Panc1 (cell line): ENCODE measurements around the gene SRP68. TPM values are rescaled to one million over a fixed set of nuclear protein-coding genes. Genes with fewer than 3 reads are reported as not detected.

Experiments used
- ATAC-seq: fragments of 200-7000 bp; cut with Tn5 transposase; 2 replicates; pipeline ENCODE4 v1.9.1; 2020; ENCODE audit warnings: mild to moderate bottlenecking, moderate library complexity
- BruUV-seq: library from RNA; stranded (reverse); fragments of 400-500 nt; replicated peaks from 2 replicates; lab custom pipeline; 2021; lab: Mats Ljungman, UMichigan
- CTCF ChIA-PET: fragments of 300-600 bp; sonication (Branson Sonifier 250); formaldehyde crosslinking; loops from one replicate; lab custom pipeline; 2022; ENCODE audit warnings: antibody characterized with exemption; lab: Charles Lee
- POLR2A ChIA-PET: fragments of 300-600 bp; sonication (Branson Sonifier 250); formaldehyde crosslinking; loops from one replicate; lab custom pipeline; 2022; ENCODE audit warnings: antibody characterized with exemption; lab: Charles Lee
- DNase-seq: peaks from one replicate; pipeline ENCODE4 v3.0.0-alpha.2; 2010; ENCODE audit warnings: low read depth, low spot score
- H3K27ac ChIP-seq: 2 replicates; pipeline ENCODE4 v1.5.1; 2011; ENCODE audit warnings: mild to moderate bottlenecking, low read length, inconsistent platforms
- H3K27me3 ChIP-seq: fragments of 200-500 bp; sonication (Bioruptor generic); 2 replicates; pipeline ENCODE4 v1.6.0; 2014; ENCODE audit warnings: low read length, inconsistent platforms; ENCODE audit not compliant: control insufficient read depth, insufficient read depth
- H3K36me3 ChIP-seq: fragments of 200-500 bp; sonication (Bioruptor generic); 2 replicates; pipeline ENCODE4 v1.5.1; 2014; ENCODE audit warnings: inconsistent platforms, mild to moderate bottlenecking, low read length, moderate library complexity; ENCODE audit not compliant: control insufficient read depth, insufficient read depth
- H3K4me1 ChIP-seq: 2 replicates; pipeline ENCODE4 v1.5.1; 2011; ENCODE audit warnings: inconsistent platforms, mild to moderate bottlenecking, low read length, moderate library complexity; ENCODE audit not compliant: control insufficient read depth, insufficient read depth
- H3K4me3 ChIP-seq, 2 experiments: 2 replicates each; pipeline ENCODE4 v1.5.1; 2011 to 2012; ENCODE audit warnings: low read depth in 2 of 2, low read length in 2 of 2, mild to moderate bottlenecking in 2 of 2, inconsistent platforms in 1 of 2, moderate library complexity in 1 of 2
- H3K9me3 ChIP-seq: fragments of 200-500 bp; sonication (Bioruptor generic); 2 replicates; pipeline ENCODE4 v1.5.1; 2014; ENCODE audit warnings: low read depth, mild to moderate bottlenecking, inconsistent platforms, low read length, moderate library complexity; ENCODE audit not compliant: control insufficient read depth, insufficient read depth
- CTCF ChIP-seq: fragments of 450-650 bp; IDR thresholded peaks from 2 replicates; pipeline ENCODE4 v1.5.1; 2017; ENCODE audit warnings: mild to moderate bottlenecking
- POLR2AphosphoS5 ChIP-seq: IDR thresholded peaks from 2 replicates; pipeline ENCODE4 v1.6.1; 2012; ENCODE audit warnings: mild to moderate bottlenecking, low read depth, low read length, moderate library complexity
- REST ChIP-seq, 2 experiments: IDR thresholded peaks; 2 replicates each; pipeline ENCODE4 v1.6.1; 2011 to 2012; ENCODE audit warnings: low read depth in 2 of 2, control low read depth in 1 of 2, low read length in 1 of 2, mild to moderate bottlenecking in 1 of 2, moderate library complexity in 1 of 2; ENCODE audit not compliant: insufficient read depth in 1 of 2
- SIN3A ChIP-seq: IDR thresholded peaks from 2 replicates; pipeline ENCODE4 v1.6.1; 2012; ENCODE audit warnings: low read depth, mild to moderate bottlenecking, low read length, moderate library complexity, borderline replicate concordance; ENCODE audit not compliant: insufficient read depth
- TCF7L2 ChIP-seq: IDR thresholded peaks from 2 replicates; pipeline ENCODE4 v1.6.1; 2011; ENCODE audit warnings: mild to moderate bottlenecking, low read depth, low read length, inconsistent platforms
- in situ Hi-C: cut with HindIII; loops from 2 replicates; pipeline ENCODE4 v1.10.0; 2016; ENCODE audit warnings: low sequenced_read_pairs, low pct_unique_long_range_greater_than_20kb
- intact Hi-C: fragments of 100-400 bp; cut with micrococcal nuclease; formaldehyde crosslinking; loops from one replicate; pipeline ENCODE4 v1.10.0; 2022; ENCODE audit not compliant: unreplicated experiment
- total RNA-seq: library from RNA; stranded (reverse); gene quantifications from one replicate; pipeline ENCODE4 v1.2.1, GENCODE V29; 2021; ENCODE audit not compliant: unreplicated experiment

The SRP68 gene
- total RNA-seq, 1 experiment from 2014 or later: 100 TPM

DNA sequence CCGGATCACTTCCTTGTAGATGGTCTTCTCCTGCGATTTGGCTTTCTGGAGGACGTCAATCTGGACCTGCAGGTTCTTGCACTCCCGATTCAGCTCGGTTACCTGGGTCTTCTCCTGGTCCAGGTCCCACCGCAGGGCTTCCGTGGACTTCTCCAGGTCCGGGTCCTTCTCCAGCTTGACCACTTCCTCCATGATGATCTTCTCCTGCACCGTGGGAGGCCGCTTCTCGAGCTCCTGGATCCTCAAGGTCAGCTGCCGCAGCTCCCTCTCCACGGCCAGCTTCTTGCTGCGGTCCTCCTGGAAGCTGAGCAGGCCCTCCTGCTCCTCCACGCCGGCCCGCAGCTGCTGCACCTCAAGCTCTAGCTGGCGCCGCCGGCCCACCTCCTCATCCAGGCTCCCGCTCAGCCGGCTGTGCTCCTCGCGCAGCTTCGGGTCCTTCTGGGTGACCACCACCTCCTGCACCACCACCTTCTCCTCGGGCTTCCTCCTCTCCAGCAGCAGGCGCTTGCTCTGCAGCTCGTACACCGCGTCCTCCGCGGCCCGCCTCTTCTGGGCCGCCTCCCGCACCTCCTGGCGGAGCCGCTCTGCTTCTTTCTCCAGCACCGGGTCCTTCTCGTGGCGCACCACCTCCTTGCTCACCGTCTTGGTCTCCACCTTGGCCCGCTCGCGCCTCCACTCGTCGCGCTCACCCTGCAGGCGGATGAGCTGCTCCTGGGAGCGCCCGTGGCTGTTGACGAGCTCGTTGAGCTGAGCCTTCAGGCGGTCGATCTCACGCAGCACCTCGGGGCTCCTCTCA lies 63.5 kb downstream of the SRP68 start:
- intact Hi-C loops: no loop called here
- TF ChIP-seq SIN3A: no peak
- TF ChIP-seq REST (IDR thresholded peaks at IDR 0.05; ENCODE audit: insufficient read depth in 1 of 2, low read depth in 2 of 2, low read length in 1 of 2): no peak
- no peak for TF ChIP-seq CTCF
- TF ChIP-seq TCF7L2: no peak
- no peak for TF ChIP-seq POLR2AphosphoS5
- peaks cover 15% of the 10 kb centered on the region for H3K4me1 ChIP-seq
- ChIA-PET CTCF (interaction anchor here (0.6 to 1.8 kb wide), 3 partner anchors 9 to 103 kb away, joined by 3 to 8 read pairs (median 5); partner anchors contain the start of gene CDK3), POLR2A (no interaction called here)
- H3K27me3 ChIP-seq: no peaks in the 10 kb centered on the region
- BruUV-seq: no TSS peak
- H3K4me3 ChIP-seq: no peak overlapping the region
- H3K36me3 ChIP-seq: no peaks in the 10 kb centered on the region
- DNase-seq (no peak), ATAC-seq (no peak)
- in situ Hi-C loops: no loop called here
- H3K27ac ChIP-seq: no peak overlapping the region
- H3K9me3 ChIP-seq: no peaks in the 10 kb centered on the region

DNA sequence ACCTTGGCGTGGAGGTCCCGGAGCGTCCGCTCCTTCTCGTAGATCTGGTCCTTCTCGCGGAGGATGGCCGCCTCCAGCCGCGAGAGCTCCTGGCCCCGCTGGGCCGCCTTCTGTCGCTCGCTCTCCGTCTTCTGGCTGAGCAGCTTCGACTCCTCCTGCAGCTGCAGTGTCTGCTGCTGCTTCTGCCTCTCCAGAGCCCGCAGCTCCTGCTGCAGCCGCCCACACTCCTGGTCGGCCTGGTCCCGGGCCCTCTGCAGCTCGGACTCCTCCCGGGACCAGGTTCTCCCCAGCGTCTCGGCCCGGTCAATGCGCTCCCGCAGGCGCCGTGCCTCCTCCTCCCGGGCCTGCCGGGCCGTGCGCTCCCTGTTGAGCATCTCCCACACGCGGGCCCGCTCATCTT lies 64.1 kb downstream of the SRP68 start:
- POLR2A ChIA-PET: interaction anchor here (0.6 kb wide), 1 partner anchor 40 kb away, joined by 3 read pairs; no protein-coding TSS in a partner anchor
- in situ Hi-C loops: no loop called here

More for the DNA sequence above, 64.1 kb downstream of the SRP68 start:
- H3K27ac ChIP-seq: no peak overlapping the region
- TF ChIP-seq SIN3A: no peak
- TF ChIP-seq TCF7L2: no peak
- no peak for TF ChIP-seq POLR2AphosphoS5
- TF ChIP-seq CTCF: no peak
- no peak overlapping the region for H3K4me3 ChIP-seq
- intact Hi-C loops: no loop called here
- no peaks in the 10 kb centered on the region for H3K36me3 ChIP-seq
- no TSS peak for BruUV-seq
- H3K27me3 ChIP-seq: no peaks in the 10 kb centered on the region
- peaks cover 15% of the 10 kb centered on the region for H3K4me1 ChIP-seq
- DNase-seq: no peak
- no peak for ATAC-seq
- H3K9me3 ChIP-seq: no peaks in the 10 kb centered on the region
- CTCF ChIA-PET: interaction anchor here (0.9 kb wide), 1 partner anchor 10 kb away, joined by 5 read pairs; no protein-coding TSS in a partner anchor
